ENCODE measurements around the gene FIGN. TPM values are rescaled to one million over a fixed set of nuclear protein-coding genes. Genes with fewer than 3 reads are reported as not detected.

FIGN gene
- total and polyA plus RNA-seq, 2 of the 8 experiments (the other 6 are each of a cell fraction or from before 2014, with no cell fraction given), result 5.0 to 22.8 TPM

DNA sequence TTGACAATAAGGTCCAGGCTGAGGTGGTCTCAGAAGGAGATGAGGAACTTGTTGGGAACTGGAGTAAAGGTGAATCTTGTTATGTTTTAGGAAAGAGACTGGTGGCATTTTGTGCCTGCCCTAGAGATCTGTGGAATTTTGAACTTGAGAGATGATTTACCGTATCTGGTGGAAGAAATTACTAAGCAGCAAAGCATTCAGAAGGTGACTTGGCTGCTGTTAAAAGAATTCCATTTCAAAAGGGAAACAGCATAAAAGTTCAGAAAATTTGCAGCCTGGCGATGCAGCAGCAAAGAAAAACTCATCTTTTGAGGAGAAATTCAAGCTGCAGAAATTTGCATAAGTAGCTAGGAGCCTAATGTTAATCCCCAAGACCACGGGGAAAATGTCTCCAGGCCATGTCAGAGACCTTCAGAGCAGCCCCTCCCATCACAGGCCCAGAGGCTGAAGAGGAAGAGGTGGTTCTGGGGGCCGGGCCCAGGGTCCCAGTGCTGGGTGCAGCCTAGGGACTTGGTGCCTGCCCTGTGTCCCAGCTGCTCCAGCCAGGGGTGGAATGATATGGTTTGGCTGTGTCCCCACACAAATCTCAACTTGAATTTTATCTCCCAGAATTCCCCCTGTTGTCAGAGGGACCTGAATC is 73.5 kb downstream of the FIGN start:
- Histone ChIP-seq H3K4me2 (ENCODE audit: insufficient read depth in 1 of 2, low read depth in 2 of 2, low read length in 2 of 2) (no peak overlapping the region), H4K8ac (ENCODE audit: extremely low read depth, insufficient read depth, low read length) (no peak overlapping the region), H4K91ac (replicated peaks; ENCODE audit: insufficient read length, low read length) (no peak overlapping the region), H3K27me3 (replicated peaks in 1 of 4; ENCODE audit: control insufficient read depth in 3 of 4, extremely low read depth in 1 of 4, insufficient read depth in 3 of 4, low read length in 3 of 4) (no peaks in the 10 kb centered on the region), H2BK15ac (ENCODE audit: low read length) (no peak overlapping the region), H3K23ac (ENCODE audit: insufficient read length) (no peak overlapping the region), H2AFZ (ENCODE audit: low read length) (no peak overlapping the region), H3K56ac (replicated peaks; ENCODE audit: insufficient read length, low read depth, low read length) (no peak overlapping the region), H3K14ac (ENCODE audit: insufficient read length) (no peak overlapping the region), H3K27ac (ENCODE audit: low read depth, low read length) (no peak overlapping the region), H3K79me1 (ENCODE audit: low read depth, low read length) (no peaks in the 10 kb centered on the region), H3K36me3 (ENCODE audit: control insufficient read depth in 2 of 4, insufficient read depth in 4 of 4, low read length in 3 of 4) (no peaks in the 10 kb centered on the region), H2BK12ac (ENCODE audit: low read depth, low read length) (no peak overlapping the region), H3K4ac (replicated peaks; ENCODE audit: insufficient read length, low read depth, low read length) (no peak overlapping the region), H3K4me3 (ENCODE audit: extremely low read depth in 1 of 4, insufficient read depth in 2 of 4, low read depth in 3 of 4, low read length in 4 of 4) (no peak overlapping the region), H2AK5ac (ENCODE audit: low read depth, low read length) (no peak overlapping the region), H3K9me3 (ENCODE audit: insufficient read depth in 2 of 2, low read depth in 1 of 2, low read length in 1 of 2) (no peaks in the 10 kb centered on the region), H3K23me2 (ENCODE audit: low read depth, low read length) (no peaks in the 10 kb centered on the region), H3K4me1 (replicated peaks in 1 of 4; ENCODE audit: control insufficient read depth in 3 of 4, insufficient read depth in 4 of 4, low read length in 3 of 4) (peaks cover 0 to 3% (median 1%) of the 10 kb centered on the region in 4 experiments; a peak in 2 of 7 replicates), H3K18ac (ENCODE audit: extremely low read depth, low read length) (no peak overlapping the region), H2BK120ac (replicated peaks; ENCODE audit: low read depth, low read length) (no peak overlapping the region), H2BK20ac (ENCODE audit: low read length) (no peak overlapping the region), H3K9ac (replicated peaks in 1 of 4; ENCODE audit: extremely low read depth in 1 of 4, low read depth in 3 of 4, low read length in 3 of 4) (no peak overlapping the region), H2BK5ac (ENCODE audit: low read depth, low read length) (no peak overlapping the region), H3K79me2 (ENCODE audit: control insufficient read depth in 1 of 2, insufficient read depth in 2 of 2, low read length in 2 of 2) (no peaks in the 10 kb centered on the region), H4K20me1 (replicated peaks in 1 of 2; ENCODE audit: control insufficient read depth in 1 of 2, insufficient read depth in 2 of 2, low read length in 2 of 2) (no peaks in the 10 kb centered on the region), H4K5ac (ENCODE audit: insufficient read length, low read depth, low read length) (no peak overlapping the region)
- ChIA-PET CTCF (ENCODE audit: partially characterized antibody) (no interaction called here), POLR2A (ENCODE audit: partially characterized antibody) (interaction anchor here (0.6 to 0.9 kb wide), 2 partner anchors 10 to 61 kb away, joined by 3 read pairs; no protein-coding TSS in a partner anchor)
- 88% methylated on average over 4 of the region's 4 CpGs; no CpG with 5 or more reads in 1 of the 2 experiments for WGBS, 2 experiments (ENCODE audit: extremely low coverage in 1 of 2, insufficient coverage in 1 of 2, insufficient read length in 1 of 2, insufficient replicate concordance in 2 of 2, low coverage in 1 of 2, low lambda C conversion rate in 2 of 2, missing lambda C conversion rate in 1 of 2)
- FAIRE-seq (no peak), DNase-seq (ENCODE audit: low read depth in 1 of 2, low spot score in 2 of 2) (no peak)
- TF ChIP-seq JUN (IDR thresholded peaks at IDR 0.05; ENCODE audit: low read depth, low read length) (no peak), RAD21 (IDR thresholded peaks at IDR 0.05 in 1 of 2, conservative IDR thresholded peaks at IDR 0.05 in 1 of 2; ENCODE audit: low read depth in 2 of 2, low read length in 2 of 2) (no peak), SAP30 (IDR thresholded peaks at IDR 0.05; ENCODE audit: insufficient read depth, insufficient replicate concordance, low read length) (no peak), EZH2 (IDR thresholded peaks at IDR 0.05; ENCODE audit: low read depth, low read length, severe bottlenecking) (no peak), SRF (IDR thresholded peaks at IDR 0.05; ENCODE audit: low read depth, low read length) (no peak), CTBP2 (IDR thresholded peaks at IDR 0.05; ENCODE audit: borderline replicate concordance, insufficient read depth, insufficient read length, low read length) (no peak), PHF8 (conservative IDR thresholded peaks at IDR 0.05; ENCODE audit: low read depth, low read length) (no peak), EGR1 (IDR thresholded peaks at IDR 0.05; ENCODE audit: borderline replicate concordance, low read depth, low read length) (no peak), TCF12 (IDR thresholded peaks at IDR 0.05; ENCODE audit: low read depth, low read length) (no peak), BACH1 (IDR thresholded peaks at IDR 0.05; ENCODE audit: low read length) (no peak), SUZ12 (IDR thresholded peaks at IDR 0.05; ENCODE audit: low read length) (no peak)
- TF ChIP-seq, protein P1, sequence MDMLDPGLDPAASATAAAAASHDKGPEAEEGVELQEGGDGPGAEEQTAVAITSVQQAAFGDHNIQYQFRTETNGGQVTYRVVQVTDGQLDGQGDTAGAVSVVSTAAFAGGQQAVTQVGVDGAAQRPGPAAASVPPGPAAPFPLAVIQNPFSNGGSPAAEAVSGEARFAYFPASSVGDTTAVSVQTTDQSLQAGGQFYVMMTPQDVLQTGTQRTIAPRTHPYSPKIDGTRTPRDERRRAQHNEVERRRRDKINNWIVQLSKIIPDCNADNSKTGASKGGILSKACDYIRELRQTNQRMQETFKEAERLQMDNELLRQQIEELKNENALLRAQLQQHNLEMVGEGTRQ (IDR thresholded peaks at IDR 0.05; ENCODE audit: low read length), result no peak

Data from H1 (cell line).